GM21526 (cell line): Measurements from ENCODE around the gene NOL3.

Experiments used
- ATAC-seq: cut with Tn5 transposase; IDR thresholded peaks from one replicate; pipeline ENCODE4 v1.9.1; 2021; ENCODE audit warnings: moderate library complexity; ENCODE audit not compliant: unreplicated experiment, low FRiP score

Gene NOL3

DNA sequence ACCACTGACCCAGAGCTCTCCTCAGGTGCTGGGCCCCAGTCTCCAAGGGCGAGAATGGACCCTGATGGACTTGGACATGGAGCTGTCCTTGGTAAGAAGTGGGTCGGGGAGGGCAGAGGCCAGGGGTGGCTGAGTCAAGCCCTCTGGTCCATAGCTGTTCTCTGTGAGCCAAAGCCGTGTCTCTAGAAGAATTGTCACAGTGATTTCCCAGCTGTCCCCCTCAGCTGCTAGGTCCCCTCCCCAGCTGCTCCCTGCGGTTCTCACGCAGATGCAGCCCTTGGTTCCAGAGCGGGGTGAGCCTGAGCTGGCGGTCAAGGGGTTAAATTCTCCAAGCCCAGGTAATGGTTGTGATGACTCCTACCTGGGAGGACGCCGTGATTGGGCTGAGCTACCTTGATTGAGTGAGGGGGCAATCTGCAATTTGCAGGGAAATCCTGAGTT lies 1.3 kb upstream of the NOL3 start:
- ATAC-seq: no peak

DNA sequence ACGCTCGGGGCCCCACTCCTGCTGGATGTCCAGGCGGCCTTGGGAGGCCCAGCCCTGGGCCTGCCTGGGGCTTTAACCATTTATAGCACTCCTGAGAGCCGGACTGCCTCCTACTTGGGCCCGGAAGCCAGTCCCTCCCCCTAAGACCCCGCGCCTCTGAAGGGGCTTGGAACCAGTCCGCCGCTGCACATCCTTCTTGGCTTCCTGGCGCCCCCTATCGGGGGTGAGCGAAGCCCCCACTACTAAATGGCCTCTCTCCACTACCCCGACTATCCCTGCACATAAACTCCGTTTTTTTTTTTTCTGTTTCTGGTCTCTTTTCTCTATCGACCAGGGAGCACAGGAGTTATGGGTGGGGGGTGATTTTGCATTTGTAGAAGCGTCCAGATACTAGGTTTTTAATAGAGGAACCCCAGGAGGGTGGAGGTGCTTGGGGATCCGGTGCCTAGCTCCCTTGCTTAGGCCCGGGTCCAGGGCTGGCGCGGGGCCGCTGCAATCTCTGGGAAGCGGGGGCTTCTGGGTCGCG lies 633 bp upstream of the NOL3 start:
- ATAC-seq: no peak

DNA sequence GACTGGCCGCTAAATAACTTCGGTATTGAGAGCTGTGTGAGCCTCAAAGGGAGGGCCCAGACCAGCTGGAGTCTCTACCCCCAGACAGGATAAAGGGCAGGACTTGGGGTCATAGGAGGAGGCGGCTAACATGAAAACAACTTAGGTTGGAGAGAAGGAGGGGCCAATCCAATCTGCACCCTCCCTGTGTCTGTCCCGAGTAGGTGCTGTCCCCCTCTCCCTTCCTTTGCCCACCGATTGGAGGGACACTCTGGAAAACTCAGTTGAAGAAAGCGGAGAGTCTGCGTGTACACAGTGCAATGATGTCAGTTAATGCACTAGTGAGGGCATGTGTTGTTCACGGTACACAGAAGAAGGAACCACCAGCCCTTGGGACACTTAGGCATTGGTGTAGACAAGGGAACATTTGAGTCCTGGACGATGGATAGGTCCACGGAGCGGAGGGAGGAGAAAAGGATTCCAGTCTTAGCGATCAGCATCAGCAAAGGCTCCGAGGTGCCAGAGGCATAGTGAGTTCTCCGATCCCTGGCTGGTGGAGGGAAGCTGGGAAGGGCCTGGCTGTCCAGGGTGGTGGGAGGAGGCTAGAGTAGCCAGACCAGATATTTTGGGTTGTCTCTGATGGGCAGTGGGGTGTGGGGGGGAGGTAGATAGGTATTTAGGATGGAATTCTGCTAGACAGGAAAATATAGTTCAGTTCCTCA lies 761 bp downstream of the NOL3 start:
- no peak for ATAC-seq

DNA sequence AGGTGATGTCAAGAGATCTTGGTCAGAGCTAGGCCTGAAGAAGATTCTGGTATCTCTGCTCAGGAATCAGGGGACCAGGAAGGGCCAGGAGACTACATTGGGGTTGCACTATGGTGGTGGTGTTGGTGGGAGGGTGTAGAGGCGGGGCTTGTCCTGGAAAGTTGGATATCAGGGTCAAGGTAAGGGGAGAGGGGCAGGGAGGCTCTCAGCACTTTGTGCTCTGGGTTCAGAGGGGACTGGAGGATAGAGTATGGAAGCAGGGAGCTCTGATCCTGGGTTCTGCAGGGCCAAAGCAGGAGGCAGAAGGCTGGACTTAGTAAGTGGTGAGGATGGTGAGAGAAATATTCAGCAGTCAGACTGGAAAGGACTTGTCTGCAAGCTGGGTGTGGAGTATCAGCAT lies 3.0 kb downstream of the NOL3 start:
- ATAC-seq: no peak

DNA sequence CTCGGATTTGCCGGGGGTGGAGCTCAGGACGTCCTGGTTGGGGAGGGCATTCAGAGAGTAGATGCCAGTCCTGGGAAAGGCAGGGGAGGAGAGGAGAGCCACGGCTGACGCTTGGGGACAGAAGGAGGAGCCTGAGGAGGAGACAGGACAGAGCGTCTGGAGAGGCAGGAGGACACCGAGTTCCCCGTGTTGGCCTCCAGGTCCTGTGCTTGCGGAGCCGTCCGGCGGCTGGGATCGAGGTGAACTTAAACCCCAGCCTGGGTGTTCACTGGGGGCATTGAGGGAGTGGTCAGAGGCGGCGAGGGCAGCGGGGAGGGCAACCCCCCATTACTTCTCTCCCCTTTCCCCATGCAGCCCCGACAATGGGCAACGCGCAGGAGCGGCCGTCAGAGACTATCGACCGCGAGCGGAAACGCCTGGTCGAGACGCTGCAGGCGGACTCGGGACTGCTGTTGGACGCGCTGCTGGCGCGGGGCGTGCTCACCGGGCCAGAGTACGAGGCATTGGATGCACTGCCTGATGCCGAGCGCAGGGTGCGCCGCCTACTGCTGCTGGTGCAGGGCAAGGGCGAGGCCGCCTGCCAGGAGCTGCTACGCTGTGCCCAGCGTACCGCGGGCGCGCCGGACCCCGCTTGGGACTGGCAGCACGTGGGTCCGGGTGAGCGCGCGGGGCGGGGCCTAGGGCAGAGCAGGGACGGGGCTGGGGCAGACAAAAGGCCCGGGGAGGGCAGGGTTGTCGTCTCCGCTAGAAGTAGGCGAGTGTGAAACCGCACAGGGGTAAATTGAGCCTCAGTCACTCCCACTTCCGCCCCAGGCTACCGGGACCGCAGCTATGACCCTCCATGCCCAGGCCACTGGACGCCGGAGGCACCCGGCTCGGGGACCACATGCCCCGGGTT lies 3.7 kb downstream of the NOL3 start:
- no peak for ATAC-seq

DNA sequence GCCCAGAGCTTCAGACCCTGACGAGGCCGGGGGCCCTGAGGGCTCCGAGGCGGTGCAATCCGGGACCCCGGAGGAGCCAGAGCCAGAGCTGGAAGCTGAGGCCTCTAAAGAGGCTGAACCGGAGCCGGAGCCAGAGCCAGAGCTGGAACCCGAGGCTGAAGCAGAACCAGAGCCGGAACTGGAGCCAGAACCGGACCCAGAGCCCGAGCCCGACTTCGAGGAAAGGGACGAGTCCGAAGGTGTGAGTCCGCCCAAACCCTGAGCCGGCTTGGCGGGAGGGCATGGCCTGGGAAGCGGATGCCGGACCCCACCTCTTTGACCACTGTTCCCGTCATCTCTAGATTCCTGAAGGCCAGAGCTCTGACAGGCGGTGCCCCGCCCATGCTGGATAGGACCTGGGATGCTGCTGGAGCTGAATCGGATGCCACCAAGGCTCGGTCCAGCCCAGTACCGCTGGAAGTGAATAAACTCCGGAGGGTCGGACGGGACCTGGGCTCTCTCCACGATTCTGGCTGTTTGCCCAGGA lies 4.4 kb downstream of the NOL3 start:
- ATAC-seq: no peak

DNA sequence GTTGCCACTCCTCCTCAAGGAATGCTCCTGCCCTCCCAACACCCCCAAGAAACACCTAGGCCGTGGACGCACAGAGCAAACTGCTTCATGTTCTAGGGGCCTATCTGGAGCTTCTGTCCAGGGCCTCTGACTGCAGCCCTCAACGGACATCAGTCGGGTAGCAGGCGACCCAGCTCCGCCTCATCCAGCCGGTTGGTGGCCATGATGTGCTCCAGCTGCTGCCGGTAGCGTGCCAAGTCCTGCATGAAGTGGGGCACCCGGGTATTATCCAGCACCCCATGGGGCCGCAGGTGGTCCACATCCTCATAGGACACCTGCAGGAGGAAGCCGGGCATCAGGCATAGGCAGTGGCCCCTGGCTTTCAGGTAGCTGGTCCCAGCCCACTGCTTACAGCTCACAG lies 6.3 kb downstream of the NOL3 start:
- no peak for ATAC-seq

DNA sequence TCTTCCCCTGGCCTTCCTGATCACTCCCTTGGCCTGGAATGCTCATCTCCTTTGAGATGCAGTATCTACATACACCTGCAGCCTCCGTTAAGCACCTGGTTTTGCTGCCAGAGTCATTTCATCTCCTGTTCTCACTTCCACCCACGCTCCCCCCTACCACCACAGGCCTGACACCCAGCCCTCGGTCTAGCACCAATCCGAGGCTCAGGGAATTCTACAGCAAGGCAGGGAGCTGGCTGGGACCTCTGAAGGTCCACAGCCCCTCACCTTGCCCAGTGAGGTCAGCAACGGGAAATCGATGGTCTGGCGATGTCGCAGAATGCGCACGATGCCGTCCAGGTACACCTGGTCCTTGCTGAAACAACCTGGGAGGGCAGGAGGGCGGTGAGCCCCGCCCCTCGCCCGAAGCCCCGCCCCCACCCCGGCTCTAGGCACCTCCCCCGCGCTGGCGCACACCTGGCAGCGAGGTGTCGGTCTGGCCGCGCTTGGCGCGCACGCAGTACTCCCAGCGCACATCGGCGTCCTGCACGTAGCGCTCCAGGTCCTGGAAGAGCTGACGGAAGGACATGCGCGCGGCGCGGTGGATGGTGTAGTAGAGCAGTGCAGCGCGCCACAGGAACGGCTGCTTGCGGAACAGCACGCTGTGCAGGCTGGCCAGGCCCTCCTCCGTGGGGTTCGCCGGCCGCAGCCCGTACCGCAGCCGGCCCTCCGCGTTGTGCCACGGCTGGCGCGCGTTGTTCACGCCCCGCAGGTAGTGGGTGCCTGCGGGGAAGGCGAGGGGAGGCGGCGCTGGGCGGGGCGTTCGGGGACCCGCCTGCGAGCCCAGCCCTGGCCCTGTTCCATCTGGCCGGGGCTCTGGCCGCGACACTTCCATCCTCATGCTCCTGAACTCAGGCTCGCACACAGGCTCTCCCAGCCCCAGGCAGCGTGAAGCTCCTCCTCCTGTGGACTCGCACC lies 7.7 kb downstream of the NOL3 start:
- ATAC-seq: no peak

DNA sequence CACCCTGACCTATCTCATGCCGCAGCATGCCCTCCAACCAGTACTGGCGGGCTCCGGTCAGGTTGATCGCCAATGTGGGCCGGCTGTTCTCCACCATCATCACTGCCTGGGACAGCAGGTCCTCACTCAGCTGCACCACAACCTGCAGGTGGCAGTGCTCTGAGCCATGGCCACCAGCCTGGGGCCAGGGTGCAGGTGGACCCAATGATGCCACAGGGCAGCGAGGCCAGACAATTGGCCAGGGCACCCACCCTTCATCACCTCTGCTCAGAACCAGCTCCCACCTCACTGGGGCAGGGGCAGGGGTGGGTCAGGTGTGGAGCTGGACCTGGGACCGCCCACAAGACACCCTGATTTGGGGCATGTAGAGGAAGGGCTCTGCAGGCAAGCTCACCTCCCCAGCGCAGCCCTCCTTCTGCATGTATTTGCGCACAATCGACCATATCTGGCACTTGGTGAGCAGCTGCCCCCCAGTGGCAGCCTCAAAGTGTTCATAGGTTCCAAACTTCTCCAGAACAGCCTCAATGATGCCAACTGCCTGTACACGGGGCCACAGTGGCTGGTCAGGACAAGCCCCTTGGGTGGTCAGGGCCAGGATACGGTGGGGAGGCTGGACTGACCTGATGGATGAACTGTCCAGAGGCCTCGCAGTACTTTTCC lies 9.2 kb downstream of the NOL3 start:
- ATAC-seq: no peak

DNA sequence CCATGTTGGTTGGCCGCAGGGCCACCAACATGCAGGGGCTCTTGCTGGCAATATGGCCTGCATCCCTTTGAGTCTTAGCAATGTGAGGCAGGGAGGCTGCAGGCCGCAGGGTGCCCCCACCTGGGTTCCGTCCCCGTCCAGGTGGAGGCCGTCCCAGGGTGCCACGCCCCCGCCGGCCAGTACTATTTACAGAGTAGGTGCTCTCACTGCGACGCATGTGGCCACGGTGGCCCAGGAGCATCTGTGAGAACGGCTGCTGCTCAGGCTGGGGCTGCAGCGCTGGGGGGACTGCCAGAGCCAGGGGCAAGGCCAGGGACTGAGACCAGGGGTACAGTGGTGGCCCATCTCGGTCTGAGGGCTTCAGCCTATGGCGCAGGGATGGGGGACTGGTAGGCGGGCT lies 9.8 kb downstream of the NOL3 start:
- ATAC-seq: no peak

DNA sequence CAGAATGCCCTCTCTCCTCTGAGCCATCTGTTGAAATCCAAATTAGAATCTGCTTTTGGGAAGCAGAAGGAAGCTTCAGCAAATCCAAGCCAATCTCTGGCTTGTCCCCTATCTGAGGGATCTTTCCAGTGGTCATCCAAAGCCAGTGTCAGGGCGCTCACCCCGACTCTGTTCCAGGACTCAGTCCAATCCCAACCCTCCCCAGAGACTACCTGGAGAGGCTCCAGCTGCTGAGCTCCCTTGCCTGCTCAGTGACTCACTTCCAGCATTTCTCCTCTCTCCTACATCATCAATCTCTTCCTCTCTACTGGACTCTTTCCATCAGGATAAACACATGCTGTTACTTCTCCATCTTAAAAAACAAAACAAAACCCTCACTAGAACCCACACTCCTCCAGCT lies 11.0 kb downstream of the NOL3 start:
- no peak for ATAC-seq

DNA sequence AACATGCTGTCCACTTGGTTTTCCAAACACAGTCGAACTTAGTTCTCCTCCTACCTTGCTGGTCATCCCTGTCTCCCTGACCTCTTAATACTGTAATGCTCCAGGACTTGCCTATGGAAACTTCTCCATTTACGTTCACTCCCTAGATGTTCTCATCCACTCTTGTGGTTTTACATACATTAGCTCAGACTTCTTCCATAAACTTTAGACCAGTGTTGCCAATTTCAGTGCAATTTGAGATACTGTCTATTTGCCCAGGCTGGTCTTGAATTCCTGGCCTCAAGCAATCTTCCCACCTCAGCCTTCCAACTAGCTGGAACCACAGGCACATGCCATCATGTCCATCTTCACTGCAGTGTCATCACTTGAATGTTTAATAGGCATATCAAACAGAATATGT lies 11.9 kb downstream of the NOL3 start:
- no peak for ATAC-seq

DNA sequence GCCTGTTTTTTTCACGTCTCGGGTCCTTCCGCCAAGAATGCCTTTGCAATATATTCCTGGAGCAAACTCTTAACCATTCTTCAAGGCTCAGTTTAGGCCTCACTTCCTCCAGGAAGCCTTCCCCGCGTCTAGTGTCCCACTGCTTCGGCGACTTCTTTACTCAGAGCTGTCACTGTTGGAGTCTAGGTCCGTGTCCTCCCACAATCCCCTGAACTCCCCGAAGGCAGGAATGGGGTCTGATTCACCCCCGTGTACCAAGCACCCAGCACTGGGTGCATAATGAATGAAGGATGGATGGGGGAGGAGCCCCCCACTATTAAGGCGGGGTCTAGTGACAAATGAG lies 12.9 kb downstream of the NOL3 start:
- no peak for ATAC-seq

DNA sequence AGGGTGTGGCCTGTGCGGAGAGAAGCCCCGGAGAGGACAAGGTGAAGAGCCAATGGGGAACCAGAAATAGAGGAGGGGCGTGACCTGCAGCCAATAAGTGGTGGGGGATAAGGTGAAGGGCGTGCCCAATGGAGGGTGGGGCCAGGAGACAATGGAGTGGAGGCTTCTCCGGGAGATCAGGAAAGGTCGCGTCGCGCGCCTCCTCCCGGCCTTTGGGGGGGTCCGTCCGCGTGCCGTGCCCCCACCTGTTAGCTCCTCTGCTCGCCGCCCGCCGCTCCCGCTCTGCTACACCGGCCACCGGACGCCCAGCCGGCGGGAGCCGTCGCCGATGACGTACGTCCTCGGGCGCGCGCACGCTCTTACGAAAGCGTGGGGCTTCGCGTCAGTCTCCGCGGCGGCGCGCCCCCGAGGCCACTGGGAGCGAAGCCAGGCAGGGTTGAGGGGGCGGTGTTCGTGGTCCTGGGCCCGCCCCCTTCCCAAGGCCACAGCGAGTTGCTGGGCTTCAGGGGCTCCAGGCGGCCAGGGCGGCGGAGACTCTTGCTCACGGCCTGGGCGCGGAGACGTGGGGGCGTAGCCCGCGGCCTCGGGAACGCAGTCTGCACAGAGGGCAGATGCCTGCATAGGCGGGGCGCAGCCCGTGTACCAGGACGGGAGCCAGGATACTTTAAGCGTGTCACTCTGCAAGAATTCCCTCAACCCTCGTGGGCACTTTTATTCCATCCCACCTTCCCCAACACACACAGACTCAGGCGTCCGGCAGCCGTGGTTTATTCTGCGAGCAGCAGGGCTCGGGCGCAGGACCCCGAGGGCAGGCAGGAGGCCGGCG lies 13.5 kb downstream of the NOL3 start, which contains the start of gene MATCAP1:
MATCAP1 (minus strand) TSS at position 337 of the 826 bp plus-strand sequence. CDS start 3,353 bp downstream, outside the sequence.
- peak; percentile 81 for ATAC-seq

DNA sequence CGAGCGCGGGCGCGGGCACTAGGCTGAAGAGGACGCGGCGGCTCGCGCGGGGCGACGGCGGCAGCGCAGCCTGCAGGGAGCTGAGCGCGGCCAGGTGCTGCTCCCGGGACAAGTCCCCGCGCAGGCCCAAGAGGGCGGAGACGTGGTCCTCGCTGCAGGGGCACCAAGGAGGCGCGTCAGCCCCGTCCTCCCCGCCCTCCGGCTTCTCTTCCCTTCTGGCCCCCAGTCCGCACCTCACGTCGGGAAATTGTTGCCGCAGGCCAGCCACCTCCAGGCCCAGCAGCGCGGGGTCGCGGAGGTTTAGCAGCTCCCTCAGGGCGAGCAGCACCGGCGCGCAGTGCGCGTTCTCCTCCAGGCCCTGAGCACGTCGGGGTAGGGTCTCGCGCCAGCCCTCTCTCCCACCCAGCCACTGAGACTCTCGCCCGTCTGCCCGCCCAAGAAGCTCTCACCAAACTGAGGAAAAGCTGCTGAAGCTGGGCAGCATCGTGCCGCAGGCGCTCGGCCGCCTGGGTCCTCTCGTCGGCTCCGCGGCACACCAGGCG lies 14.2 kb downstream of the NOL3 start:
- peak; percentile 8 for ATAC-seq

DNA sequence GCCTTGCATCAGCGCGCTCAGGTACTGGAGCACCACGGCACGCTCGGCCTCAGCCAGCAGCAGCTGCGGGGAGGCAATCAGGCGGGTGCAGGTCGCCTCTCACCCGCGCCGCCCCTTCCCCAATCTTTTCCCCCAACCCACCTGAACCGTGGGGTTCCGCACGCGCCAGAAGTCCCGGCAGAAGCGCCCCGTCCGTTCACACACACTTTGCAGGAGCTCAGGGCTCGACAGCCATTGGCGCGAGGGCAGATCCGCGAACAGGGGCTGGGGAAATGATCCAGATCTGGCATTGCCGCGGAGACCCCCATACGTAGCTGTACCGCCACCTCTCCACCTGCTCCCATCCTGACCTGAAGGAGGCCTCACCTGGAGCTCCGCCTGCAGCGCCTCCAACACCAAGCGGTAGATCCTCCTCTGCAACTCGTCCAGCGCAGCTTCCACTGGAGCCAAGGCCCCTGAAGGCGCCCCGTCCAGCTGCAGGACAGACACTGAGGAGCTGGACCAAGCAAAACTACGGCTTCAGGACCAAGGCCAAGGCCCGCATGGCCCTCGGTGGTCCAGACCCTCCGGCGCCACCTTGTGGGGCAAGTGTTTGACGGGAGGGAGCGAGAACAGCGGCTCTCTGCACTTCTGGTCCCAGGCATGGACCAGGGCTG lies 14.8 kb downstream of the NOL3 start:
- ATAC-seq: no peak

DNA sequence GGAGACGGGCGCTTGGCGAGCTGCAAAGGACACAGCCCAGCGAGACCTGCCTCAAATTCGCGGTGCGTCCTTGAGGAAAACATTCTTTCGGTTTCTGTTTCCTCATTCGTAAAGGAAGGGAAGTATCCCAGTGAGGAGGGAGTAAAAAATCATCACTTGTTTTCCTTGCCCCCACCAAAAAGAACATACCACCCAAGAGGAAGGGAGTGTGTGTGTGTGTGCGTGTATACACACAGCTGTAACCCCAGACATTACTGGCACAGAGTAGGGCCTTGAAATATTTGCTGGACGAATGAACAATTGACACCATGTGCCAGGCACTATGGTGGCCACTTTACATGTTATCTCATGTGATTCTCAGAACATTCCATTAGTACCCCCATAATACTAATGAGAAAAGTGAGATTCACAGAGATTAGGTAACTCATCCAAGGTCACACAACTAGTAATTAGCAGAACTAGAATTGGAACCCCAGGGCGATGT lies 15.4 kb downstream of the NOL3 start:
- ATAC-seq: no peak

DNA sequence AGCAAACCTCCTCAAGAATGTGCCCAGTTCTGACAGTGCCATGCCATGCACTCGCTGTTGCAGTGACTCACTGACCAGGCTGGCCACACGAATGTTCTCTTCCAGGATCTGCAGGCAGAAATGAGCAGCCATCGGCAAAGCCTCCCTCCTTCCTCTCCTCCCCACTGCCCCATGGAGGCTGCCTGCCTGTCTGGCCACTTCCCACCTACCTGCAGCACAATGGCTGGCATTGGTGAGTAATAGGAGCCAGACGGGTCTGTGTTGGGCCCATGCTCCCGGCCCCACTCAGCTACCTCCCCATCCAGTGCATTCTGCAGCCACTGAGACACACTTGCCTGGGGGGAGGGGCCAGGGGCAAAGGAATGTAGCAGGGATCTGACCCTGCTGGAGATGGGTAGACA lies 16.2 kb downstream of the NOL3 start:
- no peak for ATAC-seq
